Spleen (tissue), 13 donors: ENCODE data around the gene KRTAP9-7. TPM values are rescaled to one million over a fixed set of nuclear protein-coding genes. Genes with fewer than 3 reads are reported as not detected.
"Not testable (repeated sequence)": the region's sequence is repeated elsewhere in the genome, so short reads cannot be mapped to it uniquely, and the experiment has no call there.

Experiments
- DNase-seq: peaks from one replicate; pipeline ENCODE4 v3.0.0-alpha.2; 2020
- H3K27ac ChIP-seq, 8 donors: fragments of 200-600 bp; sonication (generic) in 7 of 8; 1 replicate in 4 of 8; 2 replicates in 4 of 8; pipeline versions ENCODE4 v1.5.0 to v1.8.0; 2016 to 2021; ENCODE audit warnings: inconsistent platforms in 4 of 8, mild to moderate bottlenecking in 4 of 8, moderate library complexity in 1 of 8
- H3K27me3 ChIP-seq, 7 donors: fragments of 200-600 bp; sonication (generic) in 6 of 7; replicated peaks in 1 of 7; 1 replicate in 4 of 7; 2 replicates in 3 of 7; pipeline versions ENCODE4 v1.5.0 to v1.8.0; 2016 to 2021; ENCODE audit warnings: inconsistent platforms in 3 of 7, mild to moderate bottlenecking in 1 of 7
- H3K36me3 ChIP-seq, 6 donors: fragments of 200-600 bp; sonication (generic) in 5 of 6; 1 replicate in 4 of 6; 2 replicates in 2 of 6; pipeline versions ENCODE4 v1.5.0 to v1.8.0; 2016 to 2021; ENCODE audit warnings: inconsistent platforms in 2 of 6
- H3K4me1 ChIP-seq, 6 donors: fragments of 200-600 bp; sonication (generic) in 5 of 6; 1 replicate in 3 of 6; 2 replicates in 3 of 6; pipeline versions ENCODE4 v1.5.0 to v1.8.0; 2016 to 2021; ENCODE audit warnings: inconsistent platforms in 3 of 6
- H3K4me3 ChIP-seq, 8 donors: fragments of 200-600 bp; sonication (generic) in 7 of 8; 1 replicate in 4 of 8; 2 replicates in 4 of 8; pipeline versions ENCODE4 v1.5.0 to v1.8.0; 2016 to 2021; ENCODE audit warnings: inconsistent platforms in 4 of 8, mild to moderate bottlenecking in 4 of 8, moderate library complexity in 2 of 8
- H3K9me3 ChIP-seq, 8 donors: fragments of 200-600 bp; sonication (generic) in 7 of 8; 1 replicate in 4 of 8; 2 replicates in 4 of 8; pipeline versions ENCODE4 v1.5.0 to v1.8.0; 2016 to 2021; ENCODE audit warnings: inconsistent platforms in 4 of 8
- POLR2A ChIP-seq, 3 donors: fragments of 450-650 bp; IDR thresholded peaks; one replicate each; pipeline ENCODE4 v1.5.1; 2017; ENCODE audit warnings: antibody characterized with exemption in 3 of 3, mild to moderate bottlenecking in 1 of 3
- POLR2AphosphoS5 ChIP-seq, 3 donors: sonication (generic); formaldehyde crosslinking; IDR thresholded peaks; one replicate each; pipeline ENCODE4 v1.5.1; 2017; ENCODE audit warnings: antibody characterized with exemption in 3 of 3
- WGBS, 5 donors: extraction: QIAGEN DNeasy Blood & Tissue Kit in 3 of 5; methylation state at CpG; one replicate each; pipeline versions ENCODE4 v1.1.5 to v1.1.7; 2013 to 2018; 5-methylcytosine and 5-hydroxymethylcytosine counted together
- intact Hi-C: fragments of 100-400 bp; cut with DNase I; formaldehyde crosslinking; loops from one replicate; pipeline ENCODE4 v1.15.0; 2023; ENCODE audit warnings: low total_unique reads
- long read RNA-seq, 2 donors: transcript quantifications; one replicate each; lab custom pipeline, GENCODE V29; 2026
- polyA plus RNA-seq, 3 donors: library from polyadenylated mRNA; stranded (reverse); fragments of 200-250 nt; gene quantifications; one replicate each; pipeline ENCODE4 v1.2.1, GENCODE V29; 2013
- total RNA-seq, 7 donors: library from RNA; depleted of rRNA in 3 of 7; stranded (reverse); fragments of >200 nt in 3 of 7; fragmentation: NEBNext Ultra II Directional in 4 of 7; extraction: Animal tissue kit (Norgen Biotek cat#: 25700) in 4 of 7; gene quantifications; one replicate each; pipeline versions ENCODE4 v1.1.0 to v1.2.1, GENCODE V29; 2016 to 2021
- TF ChIP-seq, protein P1 (sequence below), 11 experiments: fragments of 200-600 bp in 7 of 11; fragments of 450-650 bp in 4 of 11; sonication (generic) in 4 of 11; IDR thresholded peaks in 8 of 11; conservative IDR thresholded peaks in 3 of 11; 1 replicate in 7 of 11; 2 replicates in 4 of 11; pipeline versions ENCODE4 v1.4.0 to v1.8.0; 2016 to 2021; ENCODE audit warnings: antibody characterized with exemption in 11 of 11, inconsistent platforms in 4 of 11, mild to moderate bottlenecking in 1 of 11
- donor health status: healthy with polysubstance abuse.
- donor health status: DM: no; HTN: no; CAD: no; lungs with moderate emphysema.
- donor health status: DM: no; HTN: no; CAD: no.
- donor health status: Bipolar disorder and iron deficiency.
- donor health status: healthy.
- donor health status: DM: no; HTN: no; CAD: no.
- donor health status: DM: yes; HTN: yes; CAD: no.

Gene KRTAP9-7
- not detected for total RNA-seq
- polyA plus RNA-seq: not detected
- long read RNA-seq, donor 1: 0 reads
- long read RNA-seq, donor 2, partial matches to known transcripts: 0 of 1 reads
- long read RNA-seq, donor 2, other reads (novel, unspliced or antisense): 0 of 1 reads

- 73 to 94% (median 81%) methylated on average over 3 of the region's 3 CpGs for WGBS, 5 donors
- H3K27me3 ChIP-seq, intact Hi-C loops, H3K36me3 ChIP-seq, H3K27ac ChIP-seq, H3K4me3 ChIP-seq, DNase-seq, H3K9me3 ChIP-seq, H3K4me1 ChIP-seq: not testable (repeated sequence)
These were observed at the start of gene KRTAP9-7 for GRCh38 chr17:41275648-41276190. Gene KRTAP9-7, plus strand, starts transcription at chr17:41275698. Its CDS starts 0 bp downstream, at chr17:41275698.

GRCh38 chr17:41226051-41226450, 49.4 kb upstream of the KRTAP9-7 start:
- intact Hi-C loops: no loop called here
- H3K27me3 ChIP-seq: peaks cover 0 to 25% (median 0%) of the 10 kb centered on the region in 7 donors
- TF ChIP-seq POLR2A (IDR thresholded peaks at IDR 0.05) (no peak), POLR2AphosphoS5 (IDR thresholded peaks at IDR 0.05) (no peak)
- TF ChIP-seq, protein P1, sequence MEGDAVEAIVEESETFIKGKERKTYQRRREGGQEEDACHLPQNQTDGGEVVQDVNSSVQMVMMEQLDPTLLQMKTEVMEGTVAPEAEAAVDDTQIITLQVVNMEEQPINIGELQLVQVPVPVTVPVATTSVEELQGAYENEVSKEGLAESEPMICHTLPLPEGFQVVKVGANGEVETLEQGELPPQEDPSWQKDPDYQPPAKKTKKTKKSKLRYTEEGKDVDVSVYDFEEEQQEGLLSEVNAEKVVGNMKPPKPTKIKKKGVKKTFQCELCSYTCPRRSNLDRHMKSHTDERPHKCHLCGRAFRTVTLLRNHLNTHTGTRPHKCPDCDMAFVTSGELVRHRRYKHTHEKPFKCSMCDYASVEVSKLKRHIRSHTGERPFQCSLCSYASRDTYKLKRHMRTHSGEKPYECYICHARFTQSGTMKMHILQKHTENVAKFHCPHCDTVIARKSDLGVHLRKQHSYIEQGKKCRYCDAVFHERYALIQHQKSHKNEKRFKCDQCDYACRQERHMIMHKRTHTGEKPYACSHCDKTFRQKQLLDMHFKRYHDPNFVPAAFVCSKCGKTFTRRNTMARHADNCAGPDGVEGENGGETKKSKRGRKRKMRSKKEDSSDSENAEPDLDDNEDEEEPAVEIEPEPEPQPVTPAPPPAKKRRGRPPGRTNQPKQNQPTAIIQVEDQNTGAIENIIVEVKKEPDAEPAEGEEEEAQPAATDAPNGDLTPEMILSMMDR (IDR thresholded peaks at IDR 0.05 in 8 of 11, conservative IDR thresholded peaks at IDR 0.05 in 3 of 11): no peak
- WGBS, 5 donors: 91 to 93% (median 92%) methylated on average over 6 of the region's 6 CpGs
- no peak overlapping the region for H3K4me3 ChIP-seq
- H3K4me1 ChIP-seq: no peaks in the 10 kb centered on the region
- DNase-seq: no peak
- H3K27ac ChIP-seq: no peak overlapping the region
- H3K9me3 ChIP-seq: no peaks in the 10 kb centered on the region
- H3K36me3 ChIP-seq: no peaks in the 10 kb centered on the region

- intact Hi-C loops, H3K36me3 ChIP-seq, H3K27ac ChIP-seq, H3K4me1 ChIP-seq, H3K4me3 ChIP-seq, DNase-seq, H3K9me3 ChIP-seq: not testable (repeated sequence)
- peaks cover 0 to 25% (median 0%) of the 10 kb centered on the region in 7 donors for H3K27me3 ChIP-seq
- 43 to 84% (median 70%) methylated on average over 1 to 3 of the region's 4 CpGs for WGBS, 5 donors
These were observed 48.9 kb upstream of the KRTAP9-7 start, which contains the start of gene KRTAP9-2 for GRCh38 chr17:41226598-41227095. Gene KRTAP9-2, plus strand, starts transcription at chr17:41226648. Its CDS starts 7 bp downstream, at chr17:41226655.

DNA sequence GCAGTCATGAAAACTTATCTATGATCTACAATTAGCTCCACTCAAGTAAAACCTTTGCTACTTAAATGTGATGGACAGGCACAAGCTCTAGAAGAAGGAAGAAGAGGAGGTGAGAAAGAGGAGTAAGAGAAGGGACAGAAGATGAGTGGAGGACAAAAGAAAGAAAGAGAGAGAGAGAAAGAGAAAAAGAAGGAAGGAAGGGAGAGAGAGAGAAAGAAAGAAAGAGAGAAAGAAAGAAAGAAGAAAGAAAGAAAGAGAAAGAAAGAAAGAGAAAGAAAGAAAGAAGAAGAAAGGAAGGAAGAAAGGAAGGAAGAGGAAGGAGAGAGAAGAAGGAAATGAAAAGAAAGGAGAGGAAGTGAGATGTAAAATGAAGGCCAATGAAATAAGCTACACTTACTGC, 45.4 kb upstream of the KRTAP9-7 start:
- Histone ChIP-seq H3K4me3 (no peak overlapping the region), H3K9me3 (no peaks in the 10 kb centered on the region), H3K27me3 (peaks cover 0 to 40% (median 5%) of the 10 kb centered on the region in 7 donors), H3K27ac (no peak overlapping the region), H3K4me1 (no peaks in the 10 kb centered on the region), H3K36me3 (no peaks in the 10 kb centered on the region)
- TF ChIP-seq, protein P1 (IDR thresholded peaks at IDR 0.05 in 8 of 11, conservative IDR thresholded peaks at IDR 0.05 in 3 of 11): no peak
- no peak for TF ChIP-seq POLR2AphosphoS5 (IDR thresholded peaks at IDR 0.05)
- no peak for TF ChIP-seq POLR2A (IDR thresholded peaks at IDR 0.05)
- no peak for DNase-seq
- intact Hi-C loops: loop anchor here (2.0 kb wide), 1 partner anchor 15 kb away; no protein-coding TSS in a partner anchor

- intact Hi-C loops: loop anchor here (2.0 kb wide), 1 partner anchor 13 kb away; no protein-coding TSS in a partner anchor
- Histone ChIP-seq H3K27me3 (peaks cover 0 to 30% (median 5%) of the 10 kb centered on the region in 7 donors), H3K36me3 (no peaks in the 10 kb centered on the region), H3K4me3 (no peak overlapping the region), H3K27ac (no peak overlapping the region), H3K4me1 (no peaks in the 10 kb centered on the region), H3K9me3 (no peaks in the 10 kb centered on the region)
- no peak for DNase-seq
- WGBS, 5 donors: 86 to 93% (median 92%) methylated on average over 6 of the region's 6 CpGs
- no peak for TF ChIP-seq POLR2A (IDR thresholded peaks at IDR 0.05)
- TF ChIP-seq POLR2AphosphoS5 (IDR thresholded peaks at IDR 0.05): no peak
- TF ChIP-seq, protein P1 (IDR thresholded peaks at IDR 0.05 in 8 of 11, conservative IDR thresholded peaks at IDR 0.05 in 3 of 11): no peak
These were observed 43.8 kb upstream of the KRTAP9-7 start for GRCh38 chr17:41231731-41232130.

GRCh38 chr17:41232399-41233105, 42.9 kb upstream of the KRTAP9-7 start, which contains the start of gene KRTAP9-3:
Gene KRTAP9-3, plus strand, starts transcription at chr17:41232449. Its CDS starts 53 bp downstream, at chr17:41232502.
- DNase-seq, H3K36me3 ChIP-seq, intact Hi-C loops, H3K4me1 ChIP-seq, H3K4me3 ChIP-seq, H3K27ac ChIP-seq, H3K9me3 ChIP-seq: not testable (repeated sequence)
- H3K27me3 ChIP-seq: peaks cover 0 to 30% (median 5%) of the 10 kb centered on the region in 7 donors
- WGBS, 5 donors: 72 to 100% (median 80%) methylated on average over 1 of the region's 1 CpG

GRCh38 chr17:41237116-41237515, 38.4 kb upstream of the KRTAP9-7 start:
- WGBS, 5 donors: 75 to 87% (median 83%) methylated on average over 4 of the region's 4 CpGs
- H3K9me3 ChIP-seq, H3K4me3 ChIP-seq, H3K36me3 ChIP-seq, H3K27ac ChIP-seq, DNase-seq, H3K4me1 ChIP-seq, intact Hi-C loops: not testable (repeated sequence)
- peaks cover 0 to 24% (median 0%) of the 10 kb centered on the region in 7 donors for H3K27me3 ChIP-seq
